Measurements from ENCODE around the gene BPIFB3. TPM values are rescaled to one million over a fixed set of nuclear protein-coding genes. Genes with fewer than 3 reads are reported as not detected.

The BPIFB3 gene
- polyA plus RNA-seq, 1 donor from 2014 or later = not detected

DNA sequence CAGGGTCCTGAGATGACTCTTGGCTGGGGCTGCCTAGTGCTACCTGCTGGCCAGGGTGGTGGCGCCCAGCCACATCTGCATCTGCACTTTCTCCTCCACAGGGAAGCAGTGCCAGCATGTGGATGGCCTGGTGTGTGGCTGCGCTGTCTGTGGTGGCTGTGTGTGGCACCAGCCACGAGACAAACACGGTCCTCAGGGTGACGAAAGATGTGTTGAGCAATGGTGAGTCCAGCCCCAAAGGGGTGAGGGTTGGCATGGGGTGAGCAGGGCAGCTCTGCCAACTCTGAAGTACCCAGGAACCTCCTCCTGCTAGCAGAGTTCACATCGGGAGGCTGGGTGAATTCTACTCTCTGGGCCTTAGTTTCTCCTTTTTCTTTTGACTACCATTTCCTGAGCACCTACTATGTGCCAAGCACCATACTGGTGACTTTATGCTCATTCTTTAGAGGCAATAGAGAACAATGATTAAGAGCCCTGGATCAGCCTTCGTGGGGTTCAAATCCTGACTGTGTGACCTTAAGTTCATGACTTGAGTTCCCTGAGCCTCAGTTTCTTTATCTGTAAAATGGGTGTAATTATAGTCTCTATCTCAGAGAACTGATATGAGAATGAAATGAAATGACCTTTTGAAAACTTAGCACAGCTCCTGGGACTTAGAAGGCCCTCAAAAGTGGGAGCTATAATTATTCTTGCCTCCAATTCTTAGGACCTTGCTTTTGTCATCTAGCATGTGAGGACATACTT, 27.9 kb downstream of the BPIFB3 start:
- Histone ChIP-seq H3K9me2 (ENCODE audit: insufficient read depth, low read length) (no peaks in the 10 kb centered on the region), H3K79me2 (replicated peaks; ENCODE audit: insufficient read depth, low read length) (no peaks in the 10 kb centered on the region), H3K4me3 (ENCODE audit: low read length) (no peak overlapping the region), H3K4me2 (ENCODE audit: low read length) (no peak overlapping the region), H4K20me1 (ENCODE audit: insufficient read depth) (no peaks in the 10 kb centered on the region), H2AFZ (ENCODE audit: low read depth, low read length) (no peak overlapping the region), H3K27ac (ENCODE audit: low read length) (no peak overlapping the region), H3K9me3 (ENCODE audit: low read length) (no peaks in the 10 kb centered on the region), H3K36me3 (ENCODE audit: insufficient read depth, low read length) (no peaks in the 10 kb centered on the region), H3K9ac (ENCODE audit: low read length) (no peak overlapping the region), H3K27me3 (ENCODE audit: insufficient read depth, low read depth, low read length) (no peaks in the 10 kb centered on the region), H3F3A (ENCODE audit: insufficient read depth, low read length, poor library complexity, severe bottlenecking) (no peaks in the 10 kb centered on the region)
- TF ChIP-seq POLR2AphosphoS5 (IDR thresholded peaks at IDR 0.05) (no peak), SMC3 (conservative IDR thresholded peaks at IDR 0.05; ENCODE audit: poor library complexity) (no peak), EP300 (conservative IDR thresholded peaks at IDR 0.05; ENCODE audit: poor library complexity, severe bottlenecking) (no peak), EZH2 (IDR thresholded peaks at IDR 0.05; ENCODE audit: borderline replicate concordance, insufficient read depth, low read length, poor library complexity, severe bottlenecking) (no peak), RAD21 (conservative IDR thresholded peaks at IDR 0.05) (no peak), CTCF (IDR thresholded peaks at IDR 0.05; ENCODE audit: poor library complexity, severe bottlenecking) (no peak), MXI1 (conservative IDR thresholded peaks at IDR 0.05; ENCODE audit: poor library complexity, severe bottlenecking) (no peak), TAF1 (IDR thresholded peaks at IDR 0.05; ENCODE audit: low read depth) (no peak)

GRCh38 chr20:33082546-33082945, 28.8 kb downstream of the BPIFB3 start:
- no peaks in the 10 kb centered on the region for H3K9me2 ChIP-seq (ENCODE audit: insufficient read depth, low read length)
- no peaks in the 10 kb centered on the region for H4K20me1 ChIP-seq (ENCODE audit: insufficient read depth)
- no peaks in the 10 kb centered on the region for H3F3A ChIP-seq (ENCODE audit: insufficient read depth, low read length, poor library complexity, severe bottlenecking)
- no peak overlapping the region for H3K4me3 ChIP-seq (ENCODE audit: low read length)
- H3K27me3 ChIP-seq (ENCODE audit: insufficient read depth, low read depth, low read length) = no peaks in the 10 kb centered on the region
- no peaks in the 10 kb centered on the region for H3K36me3 ChIP-seq (ENCODE audit: insufficient read depth, low read length)
- no peaks in the 10 kb centered on the region for H3K9me3 ChIP-seq (ENCODE audit: low read length)
- no peak overlapping the region for H2AFZ ChIP-seq (ENCODE audit: low read depth, low read length)
- H3K27ac ChIP-seq (ENCODE audit: low read length) = no peak overlapping the region
- no peak overlapping the region for H3K4me2 ChIP-seq (ENCODE audit: low read length)
- no peak overlapping the region for H3K9ac ChIP-seq (ENCODE audit: low read length)
- no peaks in the 10 kb centered on the region for H3K79me2 ChIP-seq (replicated peaks; ENCODE audit: insufficient read depth, low read length)
- TF ChIP-seq EP300 (conservative IDR thresholded peaks at IDR 0.05; ENCODE audit: poor library complexity, severe bottlenecking) (no peak), POLR2AphosphoS5 (IDR thresholded peaks at IDR 0.05) (no peak), SMC3 (conservative IDR thresholded peaks at IDR 0.05; ENCODE audit: poor library complexity) (no peak), CTCF (IDR thresholded peaks at IDR 0.05; ENCODE audit: poor library complexity, severe bottlenecking) (no peak), TAF1 (IDR thresholded peaks at IDR 0.05; ENCODE audit: low read depth) (no peak), MXI1 (conservative IDR thresholded peaks at IDR 0.05; ENCODE audit: poor library complexity, severe bottlenecking) (no peak), RAD21 (conservative IDR thresholded peaks at IDR 0.05) (no peak), EZH2 (IDR thresholded peaks at IDR 0.05; ENCODE audit: borderline replicate concordance, insufficient read depth, low read length, poor library complexity, severe bottlenecking) (no peak)
- TF ChIP-seq, protein P1, sequence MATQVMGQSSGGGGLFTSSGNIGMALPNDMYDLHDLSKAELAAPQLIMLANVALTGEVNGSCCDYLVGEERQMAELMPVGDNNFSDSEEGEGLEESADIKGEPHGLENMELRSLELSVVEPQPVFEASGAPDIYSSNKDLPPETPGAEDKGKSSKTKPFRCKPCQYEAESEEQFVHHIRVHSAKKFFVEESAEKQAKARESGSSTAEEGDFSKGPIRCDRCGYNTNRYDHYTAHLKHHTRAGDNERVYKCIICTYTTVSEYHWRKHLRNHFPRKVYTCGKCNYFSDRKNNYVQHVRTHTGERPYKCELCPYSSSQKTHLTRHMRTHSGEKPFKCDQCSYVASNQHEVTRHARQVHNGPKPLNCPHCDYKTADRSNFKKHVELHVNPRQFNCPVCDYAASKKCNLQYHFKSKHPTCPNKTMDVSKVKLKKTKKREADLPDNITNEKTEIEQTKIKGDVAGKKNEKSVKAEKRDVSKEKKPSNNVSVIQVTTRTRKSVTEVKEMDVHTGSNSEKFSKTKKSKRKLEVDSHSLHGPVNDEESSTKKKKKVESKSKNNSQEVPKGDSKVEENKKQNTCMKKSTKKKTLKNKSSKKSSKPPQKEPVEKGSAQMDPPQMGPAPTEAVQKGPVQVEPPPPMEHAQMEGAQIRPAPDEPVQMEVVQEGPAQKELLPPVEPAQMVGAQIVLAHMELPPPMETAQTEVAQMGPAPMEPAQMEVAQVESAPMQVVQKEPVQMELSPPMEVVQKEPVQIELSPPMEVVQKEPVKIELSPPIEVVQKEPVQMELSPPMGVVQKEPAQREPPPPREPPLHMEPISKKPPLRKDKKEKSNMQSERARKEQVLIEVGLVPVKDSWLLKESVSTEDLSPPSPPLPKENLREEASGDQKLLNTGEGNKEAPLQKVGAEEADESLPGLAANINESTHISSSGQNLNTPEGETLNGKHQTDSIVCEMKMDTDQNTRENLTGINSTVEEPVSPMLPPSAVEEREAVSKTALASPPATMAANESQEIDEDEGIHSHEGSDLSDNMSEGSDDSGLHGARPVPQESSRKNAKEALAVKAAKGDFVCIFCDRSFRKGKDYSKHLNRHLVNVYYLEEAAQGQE (IDR thresholded peaks at IDR 0.05; ENCODE audit: borderline replicate concordance) = no peak

Measured in neural cell (in vitro differentiated cells).